ENCODE results near the gene KRTAP10-6. TPM values are rescaled to one million over a fixed set of nuclear protein-coding genes. Genes with fewer than 3 reads are reported as not detected.

KRTAP10-6 gene
- total RNA-seq, 4 donors from 2014 or later = not detected

DNA sequence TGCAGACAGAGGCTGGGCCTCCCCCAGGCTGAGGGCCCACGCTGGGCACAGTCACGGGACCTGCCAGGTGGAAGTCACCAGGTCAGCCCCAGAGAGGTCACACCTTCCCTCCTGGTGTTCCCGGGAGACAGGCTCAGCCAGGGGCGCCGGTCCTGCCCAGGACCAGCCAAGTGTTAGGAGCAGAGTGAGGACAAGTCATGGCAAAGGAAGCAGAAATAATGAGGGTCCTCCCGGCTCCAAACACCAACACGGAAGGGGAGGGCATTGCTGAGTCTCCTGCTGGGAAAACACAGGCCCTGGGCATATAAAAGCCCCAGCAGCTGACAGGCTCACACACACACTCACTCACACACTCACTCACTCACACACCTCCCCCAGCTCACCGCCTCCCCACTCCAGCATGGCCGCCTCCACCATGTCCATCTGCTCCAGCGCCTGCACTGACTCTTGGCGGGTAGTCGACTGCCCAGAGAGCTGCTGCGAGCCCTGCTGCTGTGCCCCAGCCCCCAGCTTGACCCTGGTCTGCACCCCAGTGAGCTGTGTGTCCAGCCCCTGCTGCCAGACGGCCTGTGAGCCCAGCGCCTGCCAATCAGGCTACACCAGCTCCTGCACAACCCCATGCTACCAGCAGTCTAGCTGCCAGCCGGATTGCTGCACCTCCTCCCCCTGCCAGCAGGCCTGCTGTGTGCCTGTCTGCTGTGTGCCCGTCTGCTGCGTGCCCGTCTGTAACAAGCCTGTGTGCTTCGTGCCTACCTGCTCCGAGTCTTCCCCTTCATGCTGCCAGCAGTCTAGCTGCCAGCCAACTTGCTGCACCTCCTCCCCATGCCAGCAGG is 44.9 kb upstream of the KRTAP10-6 start, which contains the start of gene KRTAP10-10:
Gene KRTAP10-10, plus strand, starts transcription at position 339 of the 833 bp plus-strand sequence. Its CDS starts 62 bp downstream, at position 401.
- no peak for DNase-seq
- H3K27ac ChIP-seq = no peak within 1 kb of the TSS
- no peak within 1 kb of the TSS for H3K4me3 ChIP-seq
- no peaks in the 10 kb centered on the region for H3K4me1 ChIP-seq
- H3K36me3 ChIP-seq = no peaks in the 10 kb centered on the region
- intact Hi-C loops (cut with DNase I) = no loop called here
- peaks cover 0 to 61% (median 0%) of the 10 kb centered on the region in 4 donors for H3K27me3 ChIP-seq
- WGBS, 2 donors = 61 to 65% methylated on average over 6 to 9 of the region's 21 CpGs
- H3K9me3 ChIP-seq = peaks cover 0 to 16% (median 3%) of the 10 kb centered on the region in 3 donors
- TF ChIP-seq CTCF (IDR thresholded peaks at IDR 0.05) (no peak), POLR2A (IDR thresholded peaks at IDR 0.05) (no peak)

GRCh38 chr21:44636209-44637017 is 44.1 kb upstream of the KRTAP10-6 start:
- Histone ChIP-seq H3K4me1 (no peaks in the 10 kb centered on the region), H3K27me3 (peaks cover 0 to 61% (median 0%) of the 10 kb centered on the region in 4 donors), H3K27ac (no peak overlapping the region), H3K4me3 (no peak overlapping the region), H3K36me3 (no peaks in the 10 kb centered on the region), H3K9me3 (peaks cover 0 to 19% (median 7%) of the 10 kb centered on the region in 3 donors)
- TF ChIP-seq CTCF (IDR thresholded peaks at IDR 0.05) = no peak
- no peak for TF ChIP-seq POLR2A (IDR thresholded peaks at IDR 0.05)
- no peak for DNase-seq
- 75 to 88% methylated on average over 7 to 8 of the region's 15 CpGs for WGBS, 2 donors
- intact Hi-C loops (cut with DNase I) = no loop called here

GRCh38 chr21:44632067-44632466 is 39.8 kb upstream of the KRTAP10-6 start:
- intact Hi-C loops (cut with DNase I) = no loop called here
- TF ChIP-seq CTCF (IDR thresholded peaks at IDR 0.05) = no peak
- no peak for TF ChIP-seq POLR2A (IDR thresholded peaks at IDR 0.05)
- WGBS, 2 donors = 81 to 91% methylated on average over 1 of the region's 1 CpG

GRCh38 chr21:44630440-44630839 is 38.1 kb upstream of the KRTAP10-6 start:
- TF ChIP-seq POLR2A (IDR thresholded peaks at IDR 0.05) = no peak
- no peak for TF ChIP-seq CTCF (IDR thresholded peaks at IDR 0.05)
- WGBS, 2 donors = 54 to 68% methylated on average over 2 of the region's 2 CpGs
- intact Hi-C loops (cut with DNase I) = no loop called here
- Histone ChIP-seq H3K27me3 (peaks cover 0 to 42% (median 0%) of the 10 kb centered on the region in 4 donors), H3K4me3 (no peak overlapping the region), H3K27ac (no peak overlapping the region), H3K9me3 (peaks cover 0 to 26% (median 7%) of the 10 kb centered on the region in 3 donors), H3K4me1 (no peaks in the 10 kb centered on the region), H3K36me3 (no peaks in the 10 kb centered on the region)
- no peak for DNase-seq

More at GRCh38 chr21:44632067-44632466, 39.8 kb upstream of the KRTAP10-6 start:
- Histone ChIP-seq H3K9me3 (peaks cover 0 to 26% (median 7%) of the 10 kb centered on the region in 3 donors), H3K27ac (no peak overlapping the region), H3K4me3 (no peak overlapping the region), H3K4me1 (no peaks in the 10 kb centered on the region), H3K27me3 (peaks cover 0 to 39% (median 0%) of the 10 kb centered on the region in 4 donors), H3K36me3 (no peaks in the 10 kb centered on the region)
- DNase-seq = no peak
